ENCODE measurements around the gene CATSPER1.

GRCh38 chr11:66032957-66033735 lies 6.9 kb upstream of the CATSPER1 start:
- TF ChIP-seq CTCF (IDR thresholded peaks at IDR 0.05) (no peak), POLR2A (IDR thresholded peaks at IDR 0.05) (no peak)
